IPS DF 4.7 (cell line): ENCODE results near the gene HNRNPM.
"Not testable (repeated sequence)": the region's sequence is repeated elsewhere in the genome, so short reads cannot be mapped to it uniquely, and the experiment has no call there.

Source experiments
- DNase-seq: peaks from one replicate; pipeline ENCODE4 v3.0.0-alpha.2; 2013; ENCODE audit warnings: low spot score; ENCODE audit errors: extremely low read depth

Gene HNRNPM

GRCh38 chr19:8426283-8426682 is 18.5 kb upstream of the HNRNPM start:
- DNase-seq: no peak

GRCh38 chr19:8429044-8429443 is 15.7 kb upstream of the HNRNPM start:
- no peak for DNase-seq

DNA sequence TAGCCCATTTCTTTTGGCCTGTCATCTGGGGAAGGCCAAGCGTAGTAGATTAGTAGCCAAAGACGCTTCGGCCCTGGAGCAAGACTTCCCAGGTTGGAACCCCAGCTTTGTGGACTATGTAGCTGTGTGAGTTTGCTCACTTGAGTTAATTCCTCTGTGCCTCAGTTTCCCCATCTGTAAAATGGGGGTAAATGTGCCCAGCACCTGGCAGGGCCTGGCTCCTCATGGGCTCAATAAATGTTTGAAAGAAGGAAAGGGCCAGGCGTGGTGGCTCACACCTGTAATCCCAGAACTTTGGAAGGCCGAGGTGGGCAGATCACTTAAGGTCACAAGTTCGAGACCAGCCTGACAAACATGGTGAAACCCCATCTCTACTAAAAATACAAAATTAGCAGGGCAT is 14.9 kb upstream of the HNRNPM start:
- no peak for DNase-seq

GRCh38 chr19:8430650-8431049 is 14.1 kb upstream of the HNRNPM start:
- no peak for DNase-seq

- no peak for DNase-seq
Observed at GRCh38 chr19:8438236-8438635, 6.5 kb upstream of the HNRNPM start.

- no peak for DNase-seq
Observed at GRCh38 chr19:8441725-8442544, 2.8 kb upstream of the HNRNPM start.

- not testable (repeated sequence) for DNase-seq
Observed at GRCh38 chr19:8444140-8444676, 567 bp upstream of the HNRNPM start.

DNA sequence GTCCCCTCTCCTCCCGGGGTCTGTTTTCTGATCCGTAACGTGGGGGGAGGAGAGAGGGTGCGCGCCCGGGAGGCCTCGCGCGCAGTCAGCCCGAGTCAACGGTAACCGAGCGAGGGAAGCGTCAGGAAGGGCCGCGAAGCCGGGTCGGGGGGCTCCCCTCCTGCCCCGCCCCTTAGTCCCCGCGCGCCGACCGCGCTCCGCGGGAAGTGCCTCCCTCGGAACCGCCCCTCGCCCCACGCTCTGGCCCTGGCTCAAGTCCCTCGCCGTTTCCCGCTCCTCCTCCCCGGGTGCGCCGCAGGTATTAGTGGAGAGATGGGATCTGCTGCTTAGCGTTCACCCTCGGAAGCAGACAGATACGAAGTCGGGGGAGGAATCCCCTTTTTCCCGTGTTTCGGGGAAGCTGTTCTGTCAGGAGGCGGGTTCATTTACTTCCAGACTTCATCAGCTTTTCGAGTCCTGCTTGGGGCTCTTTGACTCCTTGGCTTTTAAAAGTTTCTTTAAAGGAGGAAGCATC is 770 bp downstream of the HNRNPM start:
- DNase-seq: no peak

DNA sequence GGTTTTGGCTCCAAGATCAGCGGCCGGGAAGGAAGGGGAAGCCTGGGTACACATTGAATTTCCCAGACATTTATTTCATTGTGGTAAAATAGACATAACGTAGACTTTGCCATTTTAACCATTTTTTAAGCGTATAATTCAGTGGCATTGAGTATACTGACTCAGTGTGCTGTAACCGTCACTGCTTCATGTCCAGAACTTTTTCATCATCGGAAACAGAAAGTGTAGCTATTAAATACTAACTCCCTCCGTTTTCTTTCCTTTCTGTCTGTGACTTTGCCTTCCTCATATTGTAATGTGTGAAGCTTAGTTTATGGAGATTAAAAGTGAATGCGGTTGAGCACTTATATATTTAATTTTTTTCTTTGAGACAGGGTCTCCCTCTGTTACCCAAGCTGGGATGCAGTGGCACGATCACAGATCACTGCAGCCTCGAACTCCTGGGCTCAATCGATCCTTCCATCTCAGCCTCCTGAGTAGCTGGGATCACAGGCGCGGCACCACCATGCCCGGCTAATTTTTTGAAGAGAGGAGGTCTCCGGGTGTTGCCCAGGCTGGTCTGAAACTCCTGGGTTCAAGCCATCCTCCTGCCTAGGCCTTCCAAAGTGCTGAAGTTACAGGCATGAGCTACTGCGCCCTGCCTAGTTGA is 1.4 kb downstream of the HNRNPM start:
- no peak for DNase-seq

GRCh38 chr19:8449830-8450229 is 5.1 kb downstream of the HNRNPM start:
- no peak for DNase-seq

GRCh38 chr19:8451377-8451776 is 6.6 kb downstream of the HNRNPM start:
- DNase-seq: no peak

GRCh38 chr19:8451885-8452284 is 7.1 kb downstream of the HNRNPM start:
- DNase-seq: no peak

DNA sequence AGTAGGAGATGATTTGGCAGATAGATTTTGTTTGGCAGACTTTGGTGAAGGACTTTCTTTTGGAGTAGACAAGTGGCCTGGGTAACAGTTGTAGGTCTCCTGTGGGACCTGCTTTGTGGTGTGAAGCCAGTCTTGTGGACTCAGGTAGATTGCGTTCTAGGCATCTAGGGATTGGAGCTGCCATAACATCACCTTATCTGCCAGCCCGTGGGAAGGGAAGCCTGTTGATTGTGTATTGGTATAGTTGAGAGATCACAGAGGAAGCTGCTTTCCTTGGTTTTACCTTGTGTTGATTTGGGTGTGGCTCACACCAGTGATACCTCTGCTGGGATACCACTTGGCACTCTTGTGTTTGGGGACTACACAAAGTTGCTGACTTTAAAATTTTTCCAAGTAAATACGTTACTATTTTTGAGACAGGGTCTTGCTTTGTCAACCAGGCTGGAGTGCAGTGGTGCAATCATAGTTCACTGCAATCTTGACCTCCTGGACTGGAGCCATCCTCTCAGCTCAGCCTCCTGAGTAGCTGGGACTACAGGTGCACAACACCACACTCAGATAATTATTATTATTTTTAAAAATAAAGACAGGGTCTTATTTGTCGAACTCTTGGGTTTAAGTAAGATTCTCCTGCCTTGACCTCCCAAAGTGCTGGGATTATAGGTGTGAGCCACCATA is 7.8 kb downstream of the HNRNPM start:
- DNase-seq: no peak

- no peak for DNase-seq
Observed at GRCh38 chr19:8453616-8454015, 8.8 kb downstream of the HNRNPM start.

DNA sequence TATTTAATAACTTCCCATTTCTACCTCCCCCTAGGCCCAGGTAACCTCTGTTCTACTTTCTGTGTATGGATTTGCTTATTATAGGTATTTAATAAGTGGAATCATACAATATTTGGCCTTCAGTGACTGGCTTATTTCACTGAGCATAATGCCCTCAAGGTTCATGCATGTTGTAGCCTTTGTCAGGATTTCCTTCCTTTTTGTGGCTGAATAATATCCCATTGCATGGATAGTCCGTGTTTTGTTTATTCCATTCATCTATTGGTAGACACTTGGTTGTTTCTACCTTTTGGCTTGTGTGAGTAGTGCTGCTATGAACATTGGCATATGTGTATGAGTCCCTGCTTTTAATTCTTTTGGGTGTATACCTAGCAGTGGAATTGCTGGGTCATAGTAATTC is 9.4 kb downstream of the HNRNPM start:
- no peak for DNase-seq

DNA sequence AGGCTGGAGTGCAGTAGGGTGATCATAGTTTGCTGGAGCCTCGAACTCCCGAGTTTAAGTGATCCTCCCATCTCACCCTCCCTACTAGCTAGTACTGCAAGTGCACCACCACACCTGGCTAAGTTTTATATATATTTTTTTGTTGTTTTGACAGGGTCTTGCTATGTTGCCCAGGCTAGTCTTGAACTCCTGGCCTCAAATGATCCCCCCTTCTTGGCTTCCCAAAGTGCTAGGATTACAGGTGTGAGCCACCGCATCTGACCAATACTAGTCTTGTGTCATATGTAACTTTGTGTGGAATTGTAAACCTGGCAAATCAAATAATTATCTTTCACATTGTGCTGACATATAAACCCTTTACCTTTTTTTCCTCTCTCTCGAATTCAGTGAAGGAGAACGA is 10.2 kb downstream of the HNRNPM start:
- DNase-seq: no peak

- no peak for DNase-seq
Observed at GRCh38 chr19:8456064-8456463, 11.3 kb downstream of the HNRNPM start.

DNA sequence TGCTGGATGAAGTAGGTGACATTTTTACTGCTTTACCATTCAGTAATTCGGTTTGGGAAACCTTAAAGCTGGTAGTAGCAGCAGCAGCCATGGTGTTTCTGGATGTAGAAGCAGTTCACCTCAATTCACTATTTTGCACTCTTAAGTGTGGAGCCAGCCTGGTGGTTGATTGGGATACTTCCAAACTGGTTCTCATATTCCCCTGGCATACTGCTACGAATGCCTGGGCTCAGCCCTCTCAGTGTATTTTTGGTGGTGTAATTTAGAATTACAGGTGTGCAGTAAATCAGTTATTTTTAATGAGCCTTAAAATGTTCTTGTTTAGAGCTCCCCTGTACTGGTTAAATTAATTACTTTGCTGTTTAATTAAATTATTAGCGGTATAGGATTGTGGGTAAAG is 12.4 kb downstream of the HNRNPM start:
- no peak for DNase-seq

DNA sequence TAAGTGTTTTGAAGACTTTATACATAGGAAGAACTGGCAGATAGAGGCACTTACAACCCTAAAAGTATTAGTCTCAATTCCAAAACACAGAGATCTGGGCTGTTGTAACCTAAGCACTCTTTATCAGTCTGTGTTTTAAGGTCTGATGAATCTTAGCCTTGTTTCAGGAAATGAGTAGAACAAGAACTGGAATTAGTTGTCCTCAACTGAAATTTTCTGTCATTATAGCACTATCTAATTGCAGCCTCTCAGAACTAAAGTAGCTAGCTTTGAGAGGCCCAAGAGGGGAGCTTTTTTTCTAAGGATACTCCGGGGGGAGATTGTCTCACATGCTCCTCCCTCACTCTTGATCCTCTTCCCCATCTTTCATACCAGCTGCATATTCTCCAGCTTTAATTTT is 13.1 kb downstream of the HNRNPM start:
- DNase-seq: no peak

DNA sequence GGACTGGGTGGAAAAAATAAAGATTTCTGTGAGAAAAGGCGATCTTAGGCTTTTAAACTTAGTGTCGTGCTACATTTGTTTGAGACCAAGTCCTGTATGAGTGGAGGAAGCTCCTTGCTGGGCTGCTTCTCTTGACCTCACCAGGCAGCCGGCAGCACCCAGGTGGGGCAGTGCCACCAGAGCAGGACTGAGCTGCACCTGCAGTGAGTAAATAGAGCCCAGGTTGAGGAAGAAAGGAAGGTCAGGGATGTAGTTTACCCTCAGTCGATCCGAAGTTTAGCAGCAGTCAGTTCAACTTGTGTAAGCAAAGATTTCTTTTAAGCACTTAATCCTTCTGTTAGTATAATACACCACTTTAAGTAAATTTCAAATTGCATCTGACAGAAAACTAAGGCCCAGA is 13.6 kb downstream of the HNRNPM start:
- DNase-seq: no peak

GRCh38 chr19:8459095-8459494 is 14.3 kb downstream of the HNRNPM start:
- DNase-seq: no peak
